Retina (tissue), 1 donor: Measurements from ENCODE around the gene APOH.
A peak's percentile ranks its signal among the peaks of the same experiment; 100 is the strongest.
"Not testable (repeated sequence)": the region's sequence is repeated elsewhere in the genome, so short reads cannot be mapped to it uniquely, and the experiment has no call there.

ENCODE experiments used
- DNase-seq: peaks from one replicate; pipeline ENCODE4 v3.0.0-alpha.2; 2016

Gene APOH, protein sequence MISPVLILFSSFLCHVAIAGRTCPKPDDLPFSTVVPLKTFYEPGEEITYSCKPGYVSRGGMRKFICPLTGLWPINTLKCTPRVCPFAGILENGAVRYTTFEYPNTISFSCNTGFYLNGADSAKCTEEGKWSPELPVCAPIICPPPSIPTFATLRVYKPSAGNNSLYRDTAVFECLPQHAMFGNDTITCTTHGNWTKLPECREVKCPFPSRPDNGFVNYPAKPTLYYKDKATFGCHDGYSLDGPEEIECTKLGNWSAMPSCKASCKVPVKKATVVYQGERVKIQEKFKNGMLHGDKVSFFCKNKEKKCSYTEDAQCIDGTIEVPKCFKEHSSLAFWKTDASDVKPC

DNA sequence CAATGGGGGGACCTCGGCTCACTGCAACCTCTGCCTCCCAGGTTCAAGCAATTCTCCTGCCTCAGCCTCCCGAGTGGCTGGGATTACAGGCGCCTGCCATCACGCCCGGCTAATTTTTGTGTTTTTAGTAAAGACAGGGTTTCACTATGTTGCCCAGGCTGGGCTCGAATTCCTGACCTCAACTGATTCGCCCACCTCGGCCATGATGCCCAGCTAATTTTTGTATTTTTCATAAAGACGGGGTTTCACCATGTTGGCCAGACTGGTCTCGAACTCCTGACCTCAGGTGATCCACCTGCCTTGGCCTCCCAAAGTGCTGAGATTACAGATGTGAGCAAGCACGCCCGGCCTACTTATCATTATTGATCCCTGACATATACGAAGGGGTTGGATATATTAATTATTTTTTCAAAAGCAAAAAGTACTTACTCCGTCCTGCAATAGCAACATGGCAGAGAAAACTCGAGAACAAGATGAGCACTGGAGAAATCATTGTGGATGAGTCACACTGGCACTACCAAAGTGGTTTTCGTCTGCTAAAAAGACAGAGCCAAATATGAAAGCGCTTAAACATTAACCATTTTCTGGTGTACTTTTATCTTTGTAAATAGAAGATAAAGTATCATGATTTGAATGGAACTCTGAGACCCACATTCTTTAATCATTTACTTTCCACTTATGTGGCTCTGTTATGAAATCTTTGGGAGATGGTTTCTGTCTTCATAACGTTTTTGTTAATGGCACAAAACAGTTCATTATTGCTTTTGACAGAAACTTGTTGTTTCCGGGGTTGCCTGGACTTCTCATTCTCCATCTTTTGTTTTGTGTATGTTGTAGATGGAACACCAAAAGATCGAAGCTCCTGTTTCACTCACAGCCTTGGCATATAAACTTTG is at the start of gene APOH:
Gene APOH, minus strand, starts transcription at position 529 of the 896 bp plus-strand sequence. Its CDS starts 36 bp downstream, at position 493.
- DNase-seq, result no peak

DNA sequence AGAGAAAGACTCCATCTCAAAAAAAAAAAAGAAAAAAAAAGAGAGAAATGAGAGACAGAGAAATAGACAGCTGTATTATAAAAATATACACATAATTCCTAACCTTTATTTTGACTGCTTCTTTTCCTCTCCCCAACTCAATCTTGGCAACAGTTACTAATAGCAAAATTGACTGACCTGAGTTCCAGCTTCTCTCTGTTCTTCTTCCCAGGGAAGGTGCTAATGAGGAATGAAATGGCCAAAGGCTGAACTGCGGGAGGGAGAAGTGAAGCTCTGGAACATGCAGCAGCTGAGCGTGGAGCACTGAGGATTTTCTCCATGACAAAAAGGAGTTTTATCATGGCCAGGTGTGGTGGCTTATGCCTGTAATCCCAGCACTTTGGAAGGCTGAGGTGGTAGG is 48.0 kb upstream of the APOH start:
- DNase-seq, result no peak

DNA sequence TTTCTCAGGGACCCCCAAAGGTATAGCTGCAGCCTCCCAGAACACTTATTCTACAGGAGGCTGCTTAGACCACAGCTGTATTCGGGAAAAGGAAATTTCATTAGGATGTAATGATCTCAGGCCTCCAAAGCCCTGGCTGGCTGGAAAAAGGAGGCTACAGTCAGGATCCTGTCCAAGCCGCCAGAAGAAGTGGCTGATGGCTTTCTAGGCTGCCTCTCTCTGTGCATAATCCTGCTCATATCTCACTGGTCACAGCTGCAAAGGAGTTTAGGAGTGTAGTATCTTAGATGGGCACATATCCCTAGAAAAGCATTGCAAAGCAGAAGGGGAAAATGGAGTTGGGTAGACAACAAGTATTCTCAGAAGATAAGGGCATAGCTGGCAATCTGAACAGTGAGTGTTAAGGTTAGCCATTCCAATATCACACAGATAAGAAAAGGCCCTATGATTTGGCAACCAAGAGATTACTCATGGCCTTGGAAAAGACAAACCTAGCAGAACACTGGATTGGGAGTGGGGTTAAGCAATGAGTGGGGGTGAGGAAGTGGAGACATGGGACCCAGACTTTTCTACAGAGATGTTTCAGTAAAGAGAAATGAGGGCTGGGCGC is 47.2 kb upstream of the APOH start:
- DNase-seq, result no peak

DNA sequence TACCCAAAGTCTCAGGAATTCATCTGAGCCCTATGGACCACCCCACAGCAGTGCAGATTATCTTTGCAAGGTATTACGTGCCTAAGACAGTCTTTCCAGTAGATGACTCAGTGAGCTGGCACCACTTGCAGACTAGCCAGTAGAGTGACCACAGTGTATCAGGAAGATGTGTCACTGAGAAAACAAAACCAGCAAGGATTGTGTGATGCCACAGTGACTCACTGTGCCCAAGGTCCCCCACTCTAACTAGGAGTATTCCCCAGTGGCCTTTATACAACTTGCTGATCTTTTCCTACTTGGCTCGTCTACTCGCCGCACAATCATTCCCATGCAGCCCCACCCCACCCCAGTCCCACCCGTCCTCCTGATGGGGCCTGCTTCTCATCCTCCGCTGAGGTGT is 46.4 kb upstream of the APOH start:
- no peak for DNase-seq

DNA sequence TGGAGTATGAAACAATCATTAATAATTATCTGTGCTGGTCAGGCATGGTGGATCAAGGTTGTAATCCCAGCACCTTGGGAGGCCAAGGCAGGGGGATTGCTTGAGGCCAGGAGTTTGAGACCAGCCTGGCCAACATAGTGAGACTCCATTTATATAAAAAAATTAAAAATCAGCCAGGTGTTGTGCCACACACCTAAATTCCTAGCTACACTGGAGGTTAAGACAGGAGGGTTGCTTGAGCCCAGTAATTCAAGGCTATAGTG is 44.3 kb upstream of the APOH start:
- DNase-seq, result no peak

DNA sequence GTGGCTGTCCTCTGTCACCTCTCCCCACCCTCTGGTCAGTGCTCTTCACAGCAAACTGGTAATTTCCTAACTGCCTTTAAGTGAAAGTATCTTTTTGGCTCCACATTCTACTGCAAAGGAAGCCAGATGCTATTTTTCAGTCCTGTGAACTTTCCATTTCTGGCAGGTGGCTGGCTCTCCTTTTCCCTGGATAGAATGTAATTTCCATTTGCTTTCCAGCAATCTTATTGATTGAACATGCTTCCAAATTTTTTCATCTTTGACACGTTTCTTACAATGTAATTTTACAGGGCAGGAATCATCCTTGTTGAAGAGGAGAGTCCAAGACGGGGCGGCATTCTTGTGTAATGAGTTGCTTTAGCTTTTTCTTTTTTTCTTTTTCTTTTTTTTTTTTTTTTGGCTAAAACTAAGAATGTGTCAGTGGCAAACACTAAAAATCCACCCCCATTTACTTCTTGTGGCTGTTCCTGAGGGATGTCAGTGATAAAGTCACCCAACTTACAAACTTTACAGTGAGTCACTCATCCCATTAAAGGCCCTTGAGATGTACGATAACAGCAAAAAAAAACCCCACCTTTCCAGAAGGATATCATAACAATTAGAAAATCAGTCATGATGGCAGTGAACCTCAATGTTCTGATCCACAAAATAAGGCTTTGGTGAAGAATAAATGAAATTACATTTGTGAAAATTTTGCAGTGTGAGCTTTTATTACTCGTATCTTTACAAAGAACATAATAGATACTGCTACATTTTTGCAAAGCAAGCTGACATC is 43.8 kb upstream of the APOH start:
- no peak for DNase-seq

DNA sequence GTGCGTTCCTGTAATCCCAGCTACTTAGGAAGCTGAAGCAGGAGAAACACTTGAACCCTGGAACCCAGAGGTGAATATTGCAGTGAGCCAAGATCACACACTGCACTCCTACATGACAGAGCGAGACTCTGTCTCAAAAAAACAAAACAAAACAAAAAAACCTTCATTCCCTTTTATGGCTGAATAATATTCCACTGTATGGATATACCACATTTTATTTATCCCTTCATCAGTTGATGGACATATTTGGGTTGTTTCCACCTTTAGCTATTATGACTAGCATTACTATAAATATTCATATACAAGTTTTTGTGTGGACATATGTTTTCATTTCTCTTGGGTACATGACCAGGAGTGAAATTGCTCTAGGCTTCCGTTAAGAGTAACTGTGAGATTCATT is 42.3 kb upstream of the APOH start:
- DNase-seq, result no peak

DNA sequence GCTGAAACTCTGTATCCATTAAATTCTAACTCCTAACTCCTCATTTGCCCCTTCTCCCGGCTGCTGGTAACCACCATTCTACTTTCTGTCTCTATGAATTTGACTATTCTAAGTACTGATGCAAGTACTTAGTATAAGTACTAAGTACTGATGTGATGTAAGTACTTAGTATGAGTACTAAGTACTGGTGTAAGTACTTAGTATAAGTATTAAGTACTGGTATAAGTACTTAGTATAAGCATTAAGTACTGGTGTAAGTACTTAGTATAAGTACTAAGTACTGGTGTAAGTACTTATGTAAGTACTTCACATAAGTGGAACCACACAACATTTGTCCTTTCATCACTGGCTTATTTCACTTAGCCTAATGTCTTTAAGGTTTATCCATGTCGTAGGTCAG is 40.9 kb upstream of the APOH start:
- DNase-seq, result no peak

DNA sequence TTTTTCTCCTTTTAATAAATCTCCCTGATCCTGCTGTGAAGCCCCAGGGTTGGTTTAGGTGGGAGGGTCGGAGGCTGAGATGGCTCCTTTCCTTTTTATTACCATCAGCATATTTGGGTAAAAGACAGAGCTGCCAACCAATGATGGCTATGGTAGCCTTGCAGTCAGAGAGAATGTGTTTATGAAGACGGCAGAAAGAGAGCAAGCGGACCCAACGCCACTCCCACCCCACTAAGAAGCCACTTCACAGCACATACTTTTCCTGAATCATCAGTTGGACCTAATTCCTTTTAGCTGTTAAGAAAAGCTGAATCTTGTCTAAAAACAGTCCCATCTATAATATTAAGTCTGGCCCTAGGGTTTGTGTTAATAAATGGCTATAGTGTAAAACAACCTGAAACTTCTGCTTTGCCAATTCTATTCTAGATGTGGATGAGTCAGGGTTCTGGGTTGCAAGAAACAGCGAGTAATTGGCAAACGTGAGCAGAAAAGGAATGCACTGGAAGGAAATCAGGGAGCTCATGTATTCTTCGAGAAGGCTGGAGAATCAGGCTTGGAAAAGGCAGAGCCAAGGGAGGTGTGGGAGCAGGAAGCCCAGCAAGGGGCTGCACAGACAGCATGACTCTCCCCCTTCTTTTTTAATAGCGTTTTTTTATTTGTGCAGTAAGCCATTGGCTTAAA is 39.2 kb upstream of the APOH start:
- DNase-seq, result no peak

DNA sequence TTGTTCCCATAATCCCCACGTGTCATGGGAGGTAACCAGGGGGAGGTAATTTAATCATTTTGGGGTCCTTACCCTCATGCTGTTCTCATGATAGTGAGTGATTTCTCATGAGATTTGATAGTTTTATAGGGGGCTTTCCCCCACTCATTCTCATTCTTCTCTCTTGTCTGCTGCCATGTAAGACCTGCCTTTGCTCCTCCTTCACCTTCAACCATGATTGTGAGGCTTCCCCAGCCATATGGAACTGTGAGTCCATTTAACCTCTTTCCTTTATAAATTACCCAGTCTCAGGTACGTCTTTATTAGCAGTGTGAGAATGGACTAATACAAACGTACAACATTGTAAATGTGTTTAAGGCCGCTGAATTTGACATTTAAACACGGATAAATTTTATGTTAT is 35.5 kb upstream of the APOH start:
- DNase-seq, result no peak

DNA sequence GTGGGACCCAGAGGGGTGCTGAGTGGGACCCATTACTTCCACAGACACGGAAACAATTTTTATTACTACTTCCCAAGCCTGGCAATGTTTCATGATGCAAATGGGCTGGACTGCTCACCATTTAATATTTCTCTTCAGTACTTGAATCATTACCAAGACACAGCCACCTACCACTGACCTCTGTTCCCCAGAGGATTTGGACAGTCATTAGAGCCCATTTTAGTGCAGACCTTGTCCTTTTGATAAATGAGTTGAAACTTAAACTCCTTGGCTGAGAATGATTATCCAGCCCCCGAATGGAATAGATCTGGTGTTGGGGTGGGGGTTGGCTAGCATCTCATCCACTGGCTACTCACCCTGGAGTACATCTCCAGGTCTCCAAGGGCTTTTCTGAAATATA is 33.6 kb upstream of the APOH start:
- DNase-seq, result no peak

DNA sequence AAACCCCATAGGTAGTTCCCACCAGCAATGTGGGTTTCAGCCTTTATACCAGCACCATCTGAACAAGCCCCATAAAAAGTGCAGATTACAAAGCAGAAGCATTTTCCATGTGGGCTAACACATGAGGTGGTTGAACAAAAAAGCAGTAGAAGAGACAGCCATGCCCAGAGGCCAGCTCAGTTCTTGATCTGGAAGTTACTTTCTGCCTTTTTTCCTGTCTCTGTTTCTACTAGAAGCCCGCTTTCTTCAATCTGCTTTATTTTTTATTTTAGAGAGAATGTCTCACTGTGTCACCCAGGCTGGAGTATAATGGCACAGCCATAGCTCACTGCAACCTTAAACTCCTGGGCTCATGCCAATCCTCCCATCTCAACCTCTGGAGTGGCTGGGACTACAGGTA is 31.5 kb upstream of the APOH start:
- DNase-seq, result no peak

DNA sequence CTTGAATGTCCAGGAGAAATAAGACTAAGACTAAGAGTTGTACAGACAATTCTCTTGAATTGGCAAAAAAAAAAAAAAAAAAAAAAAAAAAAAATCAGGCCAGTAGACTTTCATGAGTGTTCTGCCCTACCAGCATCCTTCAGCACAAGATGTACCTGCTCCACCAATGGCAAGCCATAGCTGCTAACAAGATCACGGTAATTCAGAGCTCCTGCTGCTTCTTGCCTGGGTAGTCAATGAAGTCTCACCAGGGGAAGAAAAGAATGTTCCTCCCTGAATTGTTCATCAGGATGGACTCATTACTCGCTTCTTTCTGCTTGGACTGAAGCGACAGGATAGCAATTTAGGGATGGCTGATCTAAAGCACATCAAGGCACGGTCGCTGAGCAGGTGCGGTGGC is 31.1 kb upstream of the APOH start:
- DNase-seq, result peak; percentile 29

DNA sequence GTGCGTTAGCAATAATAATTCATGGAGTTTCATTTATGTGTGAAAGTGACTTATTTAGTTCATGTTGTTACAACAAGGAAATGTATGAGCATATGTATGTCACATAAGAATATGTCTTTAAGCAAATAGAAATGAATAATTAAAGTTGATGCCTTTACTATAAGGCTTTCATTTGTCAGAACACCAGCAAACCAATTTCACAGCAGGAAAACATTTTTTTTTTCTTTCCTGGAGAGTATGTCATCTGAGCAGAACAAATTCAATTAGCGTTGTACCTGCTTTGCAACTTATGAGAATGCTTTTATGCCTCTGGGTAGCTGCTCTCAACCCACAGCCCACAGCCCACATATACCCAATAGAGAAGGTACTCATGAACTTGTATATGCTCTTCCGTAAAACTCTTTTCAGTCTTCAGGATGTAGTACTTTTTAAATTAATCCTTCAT is 26.3 kb upstream of the APOH start:
- no peak for DNase-seq

DNA sequence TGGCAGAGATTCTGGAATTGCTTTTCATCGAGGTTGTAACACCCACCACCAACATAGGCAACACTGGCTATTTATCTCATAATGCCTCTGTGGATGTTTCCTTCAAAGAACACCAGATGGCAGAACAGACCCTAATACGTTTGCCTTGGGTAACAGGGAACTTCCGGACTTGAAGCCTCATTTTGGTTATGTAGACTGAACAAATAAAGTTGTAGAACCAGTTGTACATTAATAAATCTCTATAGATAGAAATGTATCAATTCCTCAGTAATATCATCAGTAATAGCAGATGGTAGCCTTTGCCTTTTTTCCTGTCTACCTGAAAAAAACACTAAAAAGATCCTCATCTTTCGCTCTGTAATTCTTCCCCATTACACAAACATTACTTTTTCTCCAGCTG is 25.9 kb upstream of the APOH start:
- peak; percentile 51 for DNase-seq

DNA sequence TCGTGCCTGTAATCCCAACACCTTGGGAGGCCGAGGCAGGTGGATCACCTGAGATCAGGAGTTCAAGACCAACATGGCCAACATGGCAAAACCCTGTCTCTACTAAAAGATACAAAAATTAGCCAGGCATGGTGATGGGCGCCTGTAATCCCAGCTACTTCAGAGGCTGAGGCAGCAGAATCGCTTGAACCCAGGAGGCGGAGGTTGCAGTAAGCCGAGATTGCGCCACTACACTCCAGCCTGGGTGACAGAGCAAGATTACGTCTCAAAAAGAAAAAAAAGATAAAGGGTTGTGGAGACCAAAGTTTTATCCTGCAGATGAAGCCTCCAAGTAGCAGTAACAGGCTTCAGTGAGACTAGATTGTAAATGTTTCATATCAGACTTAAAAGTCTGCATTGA is 24.2 kb upstream of the APOH start:
- not testable (repeated sequence) for DNase-seq

DNA sequence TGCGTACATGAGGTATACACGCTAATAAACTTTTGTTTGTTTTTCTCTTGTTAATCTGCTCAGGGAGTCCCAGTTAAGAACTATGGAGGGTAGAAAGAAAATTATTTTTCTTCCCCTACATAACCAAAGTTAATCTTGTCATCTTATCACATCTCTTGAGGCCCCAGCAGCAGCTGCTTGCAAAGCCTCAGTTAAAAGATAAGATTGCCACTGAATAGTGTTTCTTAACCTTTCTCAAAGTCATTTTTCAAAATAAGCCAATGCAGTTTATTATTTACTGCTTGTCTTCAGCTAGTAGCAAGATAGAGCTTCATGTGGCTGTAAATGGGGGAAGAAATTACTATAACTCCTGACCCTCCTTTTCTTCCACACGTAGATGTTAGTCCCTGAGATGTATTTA is 21.5 kb upstream of the APOH start:
- no peak for DNase-seq

DNA sequence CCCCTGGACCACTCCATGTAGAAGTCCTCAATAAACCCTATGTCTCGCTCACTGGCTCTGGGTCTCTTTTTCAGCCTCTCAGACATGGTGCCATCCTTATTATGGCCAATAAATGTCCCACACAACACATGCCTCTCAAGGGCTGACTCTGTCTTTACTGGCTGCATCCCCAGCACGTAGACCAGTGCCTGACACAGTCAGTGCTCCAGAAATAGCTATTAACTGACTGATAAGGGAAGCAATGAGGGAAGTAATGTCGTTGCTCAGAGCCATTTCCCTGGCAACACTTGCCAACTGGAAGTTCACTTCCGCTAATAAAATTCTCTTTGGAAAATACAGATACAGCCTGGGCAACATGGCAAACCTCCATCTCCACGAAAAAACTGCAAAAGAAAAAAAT is 19.1 kb upstream of the APOH start:
- DNase-seq, result no peak

DNA sequence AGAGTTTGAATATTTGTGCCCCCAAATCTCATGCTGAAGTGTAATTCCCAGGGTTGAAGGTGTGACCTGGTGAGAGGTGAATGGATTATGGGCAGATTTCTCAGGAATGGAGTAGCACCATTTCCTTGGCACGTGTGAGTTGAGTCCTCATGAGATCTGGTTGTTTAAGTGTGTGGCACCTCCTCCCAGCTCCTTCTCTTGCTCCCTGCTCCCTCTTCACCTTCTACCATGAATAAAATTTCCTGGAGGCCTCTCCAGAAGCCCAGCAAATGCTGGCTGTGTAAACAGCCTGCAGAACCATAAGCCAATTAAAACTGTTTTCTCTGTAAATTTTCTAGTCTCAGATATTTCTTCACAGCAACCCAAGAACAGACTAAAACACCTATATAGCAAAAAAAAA is 12.6 kb upstream of the APOH start:
- no peak for DNase-seq

DNA sequence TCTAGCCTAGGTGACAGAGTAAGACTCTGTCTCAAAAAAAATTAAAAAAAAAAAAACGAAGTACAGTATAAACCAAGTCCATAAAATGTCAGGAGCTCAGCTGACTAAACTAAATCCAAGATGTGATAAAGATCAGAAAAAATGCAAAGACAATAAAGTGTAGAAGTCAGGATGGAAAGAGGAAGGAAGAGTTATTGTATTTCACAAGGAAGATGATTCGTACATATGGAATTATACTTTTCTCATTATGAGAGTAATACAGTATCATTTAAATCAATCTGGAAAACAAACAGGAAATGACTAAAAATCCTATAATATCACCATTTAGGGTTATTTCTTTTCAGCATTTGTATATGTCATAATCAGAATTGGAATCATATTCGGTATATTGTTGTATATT is 11.4 kb upstream of the APOH start:
- DNase-seq, result no peak

DNA sequence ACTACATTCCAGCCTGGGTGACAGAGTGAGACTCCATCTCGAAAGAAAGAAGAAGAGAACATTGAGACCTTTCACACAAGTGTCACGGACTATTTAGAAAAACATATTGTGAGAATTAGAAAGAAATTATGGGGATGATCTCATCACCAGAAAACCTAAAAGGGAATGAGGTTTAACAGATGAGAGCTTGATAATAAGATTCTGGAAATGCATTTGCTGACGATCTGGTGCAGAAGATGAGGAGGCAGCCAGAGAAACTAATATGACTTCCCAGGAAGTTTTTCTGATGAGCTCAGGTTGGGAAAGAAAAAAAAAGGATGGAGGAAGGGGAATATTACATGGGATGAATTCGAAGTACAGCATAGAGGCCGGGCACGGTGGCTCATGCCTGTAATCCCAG is 10.8 kb upstream of the APOH start:
- no peak for DNase-seq

DNA sequence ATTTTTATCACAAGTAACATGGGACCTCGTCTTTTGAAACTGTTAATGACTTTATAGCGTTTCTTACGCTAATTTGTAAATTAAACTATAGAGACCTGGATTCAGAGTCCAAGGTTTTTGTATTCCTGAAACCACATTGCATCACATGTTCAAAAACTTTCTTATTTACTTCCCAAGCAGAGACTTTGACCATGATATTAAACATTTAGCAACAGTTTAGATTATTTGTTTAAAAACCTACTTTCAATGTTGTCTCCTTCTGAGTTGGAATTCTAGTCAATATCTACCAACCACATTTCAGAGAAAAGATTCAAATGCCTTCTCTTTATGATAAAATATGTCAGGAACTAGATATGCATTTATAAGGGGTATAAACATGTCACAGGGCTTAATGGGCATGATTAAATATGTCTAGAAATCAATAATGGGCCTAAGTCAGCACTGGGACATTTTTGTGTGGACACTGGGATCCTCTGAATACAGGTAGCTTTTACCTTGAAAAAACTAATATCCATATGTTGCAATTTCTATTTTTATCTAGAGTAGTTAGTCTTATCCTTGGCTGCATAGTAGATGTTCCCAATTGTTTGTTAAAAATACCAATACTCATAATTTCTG is 6.3 kb upstream of the APOH start:
- DNase-seq, result no peak
